ENCODE data around the gene CAPN2.
"Not testable (repeated sequence)": the region's sequence is repeated elsewhere in the genome, so short reads cannot be mapped to it uniquely, and the experiment has no call there.

CAPN2 gene

GRCh38 chr1:223739366-223740037, 27.2 kb downstream of the CAPN2 start:
- no peak for DNase-seq

GRCh38 chr1:223740038-223740736, 27.8 kb downstream of the CAPN2 start:
- DNase-seq, result not testable (repeated sequence)

GRCh38 chr1:223741861-223742260, 29.5 kb downstream of the CAPN2 start:
- no peak for DNase-seq

- peak; percentile 22 for DNase-seq
These were observed 30.6 kb downstream of the CAPN2 start for GRCh38 chr1:223742856-223743517.

- no peak for DNase-seq
These were observed 33.4 kb downstream of the CAPN2 start for GRCh38 chr1:223745731-223746130.

GRCh38 chr1:223747838-223748335, 35.5 kb downstream of the CAPN2 start:
- DNase-seq, result no peak

- DNase-seq, result no peak
These were observed 36.0 kb downstream of the CAPN2 start for GRCh38 chr1:223748405-223748772.

GRCh38 chr1:223748773-223749733, 36.7 kb downstream of the CAPN2 start:
- no peak for DNase-seq

- DNase-seq, result no peak
These were observed 38.6 kb downstream of the CAPN2 start for GRCh38 chr1:223750730-223751570.

GRCh38 chr1:223751696-223752095, 39.4 kb downstream of the CAPN2 start:
- DNase-seq, result no peak

- no peak for DNase-seq
These were observed 40.6 kb downstream of the CAPN2 start for GRCh38 chr1:223752721-223753515.

- no peak for DNase-seq
These were observed 42.5 kb downstream of the CAPN2 start for GRCh38 chr1:223754681-223755431.

- no peak for DNase-seq
These were observed 43.1 kb downstream of the CAPN2 start for GRCh38 chr1:223755432-223755792.

GRCh38 chr1:223755992-223756775, 43.8 kb downstream of the CAPN2 start:
- DNase-seq, result no peak

GRCh38 chr1:223756806-223757700, 44.7 kb downstream of the CAPN2 start:
- DNase-seq, result no peak

- no peak for DNase-seq
These were observed 46.4 kb downstream of the CAPN2 start for GRCh38 chr1:223758734-223759133.

GRCh38 chr1:223759273-223759672, 46.9 kb downstream of the CAPN2 start:
- DNase-seq, result no peak

GRCh38 chr1:223760833-223761232, 48.5 kb downstream of the CAPN2 start:
- no peak for DNase-seq

Data from NCI-H2171 treated with DMSO at 0.1 percent for 48 hours (cell line).